UCSD-AML1 (cell line): ENCODE measurements around the gene ACTC1.

ENCODE experiments used
- DNase-seq: peaks from one replicate; lab custom pipeline; 2025; ENCODE audit not compliant: unreplicated experiment; lab: John Stamatoyannopoulos, UW

The ACTC1 gene

DNA sequence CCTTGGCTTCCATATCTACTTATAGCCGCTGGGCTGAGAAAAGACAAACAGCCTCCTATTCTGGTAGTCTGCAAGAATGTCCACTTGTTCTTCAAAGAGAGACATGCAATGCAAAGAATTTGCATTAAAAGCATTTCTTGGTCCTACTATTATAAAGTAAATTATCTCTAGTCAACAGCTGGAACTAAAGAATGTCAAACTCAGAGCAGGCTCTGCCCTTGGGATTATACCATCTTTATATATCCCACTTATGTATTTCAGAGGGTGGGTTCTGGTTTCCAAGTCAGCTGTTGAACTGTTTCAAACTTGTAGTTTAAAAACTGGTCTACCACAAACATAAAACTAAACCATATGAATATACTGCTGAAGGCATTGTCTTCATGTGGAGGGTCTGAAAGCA, 7.0 kb upstream of the ACTC1 start:
- no peak for DNase-seq

DNA sequence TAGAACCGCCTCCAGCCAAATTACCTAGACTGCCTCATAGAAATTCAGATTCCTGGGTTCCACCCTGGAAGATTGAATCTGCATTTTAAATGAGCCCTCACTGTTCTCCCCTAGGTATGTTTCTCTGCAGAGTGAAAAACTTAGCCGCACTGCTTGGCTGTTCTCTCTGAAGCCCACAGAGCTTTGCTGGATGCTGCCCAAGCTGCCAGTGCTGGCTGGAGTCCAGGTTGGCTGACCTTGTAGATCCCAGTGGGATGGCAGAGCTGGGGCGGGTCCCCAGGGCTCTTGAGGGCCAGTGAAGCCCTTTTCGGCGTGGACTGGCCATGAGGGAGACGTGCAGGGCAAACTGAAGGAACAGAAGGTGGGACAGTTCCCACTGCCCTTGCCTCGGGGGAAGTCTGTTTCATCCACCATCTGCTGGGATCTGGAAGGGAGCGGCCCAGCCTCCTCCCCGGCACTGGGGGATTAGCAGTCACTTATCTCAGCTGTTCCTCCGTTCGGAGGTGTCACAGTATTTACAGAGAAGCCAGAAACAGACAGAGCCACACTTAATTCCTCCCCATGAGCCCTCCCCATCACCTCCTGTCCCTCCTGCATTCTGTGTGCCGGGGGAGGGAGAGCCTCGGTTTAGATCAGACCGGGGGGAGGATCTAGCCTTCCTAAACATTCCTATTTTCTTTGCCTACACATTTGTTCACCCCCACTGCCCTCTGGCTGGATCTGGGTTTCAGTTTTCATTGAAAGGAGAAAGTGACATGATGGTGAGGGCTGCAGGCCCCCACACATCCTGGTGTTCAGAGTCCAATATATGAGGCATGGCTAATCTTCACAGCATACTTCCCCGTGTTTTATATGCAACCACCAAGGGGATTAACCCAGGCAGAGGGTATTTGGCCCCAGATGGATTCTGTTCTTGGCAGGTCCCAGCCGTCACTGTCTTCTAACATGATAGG, 4.1 kb upstream of the ACTC1 start:
- DNase-seq, result no peak

DNA sequence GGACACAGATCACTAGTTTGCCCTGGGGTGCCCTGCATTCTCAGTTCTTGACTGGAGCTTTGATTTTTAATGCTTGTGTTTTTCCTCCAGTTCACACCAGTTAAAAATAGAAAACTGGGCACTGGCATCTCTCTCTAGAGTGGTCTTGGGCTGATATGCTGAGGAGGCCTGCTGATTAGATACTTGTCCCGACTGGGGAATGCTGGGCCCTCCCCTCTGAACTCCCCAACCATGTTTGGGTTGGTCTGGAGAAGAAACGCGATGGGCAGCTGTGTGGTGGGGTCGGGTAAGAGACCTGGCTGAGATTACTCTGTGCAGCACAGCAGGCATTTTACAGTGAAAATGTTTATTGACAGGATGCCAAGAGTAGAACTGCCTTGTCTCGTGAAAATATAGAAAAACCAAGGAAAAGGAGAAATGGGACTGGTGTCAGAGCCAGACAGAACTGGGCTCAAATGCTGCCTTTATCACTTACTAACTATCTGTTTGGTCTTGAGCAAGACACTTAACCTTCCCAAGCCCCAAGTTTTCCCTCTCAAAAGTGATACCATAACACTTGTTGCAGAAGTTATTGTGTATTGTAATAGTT, 1.6 kb upstream of the ACTC1 start:
- no peak for DNase-seq

DNA sequence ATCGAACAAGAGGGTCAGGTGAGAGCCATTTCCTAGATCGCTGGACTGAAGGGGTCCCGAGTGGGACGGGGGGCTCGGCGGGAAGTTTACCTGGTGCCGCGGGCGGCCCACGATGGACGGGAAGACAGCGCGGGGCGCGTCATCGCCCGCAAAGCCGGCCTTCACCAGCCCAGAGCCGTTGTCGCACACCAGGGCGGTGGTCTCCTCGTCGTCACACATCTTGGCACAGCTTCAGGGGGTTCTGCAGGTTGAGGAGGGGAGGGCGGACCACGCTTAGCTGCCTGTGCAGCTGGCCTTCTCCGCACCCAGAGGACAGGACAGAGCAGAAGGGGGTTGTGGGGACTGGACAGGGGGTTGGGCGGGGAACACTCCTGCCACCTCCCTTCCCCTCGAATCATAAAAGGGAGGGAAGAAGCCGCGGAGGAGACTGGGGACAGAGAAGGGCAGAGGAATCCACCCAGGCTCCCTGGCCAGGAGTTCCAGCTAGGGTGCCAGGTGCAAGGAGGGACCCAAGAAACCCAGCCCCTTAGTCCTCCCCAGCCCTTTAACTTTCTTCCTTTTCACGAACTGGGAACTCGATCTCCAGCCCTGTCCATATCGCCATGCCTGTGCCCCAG, 651 bp downstream of the ACTC1 start:
- no peak for DNase-seq

DNA sequence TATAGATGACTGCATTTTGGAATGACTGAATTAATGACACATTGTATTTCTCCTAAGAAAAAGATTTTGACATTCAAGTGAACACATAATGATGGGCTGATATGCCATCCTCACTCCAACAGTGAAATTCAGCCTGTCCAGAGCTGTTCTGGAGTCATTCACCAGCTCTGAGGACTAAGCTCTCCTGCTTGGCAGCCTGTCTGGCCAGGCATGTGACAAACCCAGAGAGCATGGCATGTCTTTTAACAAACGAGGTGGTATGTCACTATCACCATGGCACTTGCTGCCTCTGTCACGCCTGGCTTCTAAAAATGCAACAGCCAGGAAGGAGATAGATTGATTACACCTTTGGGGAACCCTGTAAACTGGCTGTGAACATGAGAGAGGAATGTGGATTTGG, 1.4 kb downstream of the ACTC1 start:
- no peak for DNase-seq

DNA sequence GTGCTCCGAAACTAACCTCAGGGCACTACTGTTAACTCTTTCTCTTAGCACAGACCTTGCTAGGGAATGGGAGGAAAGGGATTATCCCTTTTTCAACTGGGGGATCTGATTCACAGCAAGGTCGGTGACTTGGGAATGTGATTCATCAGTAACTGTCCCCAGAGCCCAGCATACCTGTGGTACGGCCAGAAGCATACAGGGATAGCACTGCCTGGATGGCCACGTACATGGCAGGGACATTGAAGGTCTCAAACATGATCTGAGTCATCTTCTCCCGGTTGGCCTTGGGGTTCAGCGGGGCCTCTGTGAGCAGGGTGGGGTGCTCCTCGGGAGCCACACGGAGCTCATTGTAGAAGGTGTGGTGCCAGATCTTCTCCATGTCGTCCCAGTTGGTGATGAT, 2.3 kb downstream of the ACTC1 start:
- no peak for DNase-seq

DNA sequence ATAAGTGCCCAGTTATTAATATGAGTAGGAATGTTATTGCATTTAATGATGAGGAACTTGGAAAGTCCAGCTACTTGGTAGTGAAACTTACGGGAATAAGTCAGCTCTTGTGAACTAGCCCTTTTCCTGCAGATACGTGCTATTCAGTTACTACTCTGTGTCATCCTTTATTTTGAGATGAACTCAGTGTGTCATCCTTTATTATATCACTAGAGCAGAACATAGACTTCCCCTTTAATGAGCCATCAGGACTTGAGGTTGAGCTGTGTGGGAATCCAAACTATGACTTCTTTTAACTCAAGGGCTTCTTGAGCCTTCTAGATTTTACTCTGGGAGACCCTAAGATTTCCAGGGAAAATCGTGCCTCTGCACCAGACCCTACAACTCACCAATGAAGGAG, 3.6 kb downstream of the ACTC1 start:
- DNase-seq, result no peak

DNA sequence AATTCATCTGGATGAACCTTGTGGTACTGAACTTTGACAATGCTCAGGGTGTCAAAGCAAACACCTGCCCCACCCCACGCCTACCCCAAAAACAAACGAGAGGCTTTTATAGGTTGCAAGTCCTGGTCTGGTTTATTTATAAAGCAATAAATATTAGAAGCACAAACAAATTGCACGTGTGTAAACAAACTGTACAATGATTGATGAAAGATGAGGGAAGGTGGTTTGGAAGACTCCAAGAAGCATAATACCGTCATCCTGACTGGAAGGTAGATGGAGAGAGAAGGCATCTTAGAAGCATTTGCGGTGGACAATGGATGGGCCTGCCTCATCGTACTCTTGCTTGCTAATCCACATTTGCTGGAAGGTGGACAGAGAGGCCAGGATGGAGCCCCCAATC, 5.2 kb downstream of the ACTC1 start:
- DNase-seq, result no peak

DNA sequence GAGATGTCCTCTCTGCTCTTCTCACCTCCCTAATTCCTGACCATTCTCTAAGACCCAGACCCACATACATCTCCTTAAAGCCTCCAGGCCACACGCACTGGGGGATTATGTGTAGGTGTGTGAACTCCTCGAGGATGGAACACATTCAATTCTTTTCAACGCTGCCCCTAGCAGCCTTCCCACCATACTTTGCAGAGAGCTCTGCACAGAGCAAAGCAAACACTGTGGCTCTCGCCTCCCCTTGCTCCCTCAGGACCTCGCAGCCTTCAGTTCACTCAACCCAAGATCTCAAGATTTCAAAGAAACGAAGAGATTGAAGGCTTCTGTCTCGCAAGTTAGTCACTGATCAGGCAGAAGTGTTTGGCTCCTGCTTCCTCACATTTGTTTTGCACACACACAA, 6.0 kb downstream of the ACTC1 start:
- no peak for DNase-seq

DNA sequence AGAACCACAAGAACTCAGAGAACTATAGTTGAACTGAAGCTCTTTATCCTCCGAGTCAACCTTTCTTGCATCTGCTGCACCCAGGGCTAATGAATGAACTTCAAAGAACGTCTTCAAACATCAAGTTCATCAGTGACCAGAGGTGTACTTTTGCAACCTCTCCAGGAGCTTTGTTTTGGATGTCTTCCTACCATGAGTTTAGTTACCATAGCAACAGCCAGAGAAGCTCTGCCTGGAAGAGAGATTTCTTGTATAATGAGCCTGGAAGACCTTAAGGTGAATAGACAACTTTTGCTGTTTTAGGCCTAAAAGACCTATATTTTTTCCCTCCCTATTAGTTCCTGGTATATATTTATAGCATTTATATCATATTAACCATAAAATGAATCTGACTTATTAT, 9.1 kb downstream of the ACTC1 start:
- no peak for DNase-seq

DNA sequence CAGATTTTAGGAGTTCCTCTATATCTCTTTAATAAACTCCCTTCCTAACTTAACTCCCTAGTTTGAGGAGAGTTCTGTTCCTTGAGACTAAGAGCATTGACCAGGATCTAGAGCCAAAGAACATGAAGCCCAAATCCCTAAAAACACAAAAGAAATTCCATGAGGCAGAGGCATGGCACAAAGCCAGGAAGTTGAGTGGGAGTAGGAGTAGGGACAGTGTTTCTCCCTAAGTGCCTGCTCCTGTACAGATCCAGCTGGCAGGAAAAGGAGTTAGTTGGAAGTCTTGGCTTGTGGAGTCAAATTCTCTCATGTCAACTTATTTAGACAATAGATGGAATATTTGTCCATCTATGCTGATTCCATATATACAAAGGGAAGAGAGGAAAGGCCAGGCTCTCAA, 11.4 kb downstream of the ACTC1 start:
- no peak for DNase-seq

DNA sequence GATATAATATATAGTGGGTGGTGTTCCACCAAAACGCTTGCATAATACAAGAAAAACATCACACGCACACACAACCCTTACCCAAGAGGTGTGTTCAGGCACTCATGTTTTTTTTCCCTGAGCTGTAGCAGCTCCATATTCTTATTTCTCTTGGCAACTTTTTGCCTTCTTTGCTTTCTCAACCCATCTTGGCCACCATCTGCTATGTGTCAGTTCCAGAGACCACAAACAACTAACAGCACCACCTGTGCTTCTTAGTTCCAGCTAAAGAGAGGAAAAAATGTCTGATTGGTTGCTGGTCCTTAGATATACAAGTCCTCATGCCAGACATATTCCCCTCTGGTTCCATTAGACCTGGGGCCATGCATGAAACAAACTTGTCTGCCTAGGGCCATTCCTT, 11.9 kb downstream of the ACTC1 start:
- no peak for DNase-seq

DNA sequence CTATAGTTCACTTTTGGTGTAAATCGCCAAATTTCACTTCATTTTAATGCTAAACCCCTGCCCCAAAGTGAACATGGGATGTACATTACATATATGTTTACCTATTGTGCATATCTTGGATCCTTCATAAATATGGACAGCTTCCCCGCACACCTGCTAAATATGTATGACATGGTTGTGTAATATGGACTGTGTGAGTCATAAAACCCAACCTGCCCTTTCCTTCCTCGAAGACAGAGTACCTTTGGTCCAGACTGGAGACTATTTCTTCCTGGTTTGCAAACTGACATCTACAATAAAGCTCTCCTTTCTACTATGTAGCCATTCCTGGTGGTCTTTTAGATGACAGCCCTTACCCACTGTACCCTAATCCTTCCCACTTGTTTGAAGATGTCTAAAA, 12.4 kb downstream of the ACTC1 start:
- no peak for DNase-seq

DNA sequence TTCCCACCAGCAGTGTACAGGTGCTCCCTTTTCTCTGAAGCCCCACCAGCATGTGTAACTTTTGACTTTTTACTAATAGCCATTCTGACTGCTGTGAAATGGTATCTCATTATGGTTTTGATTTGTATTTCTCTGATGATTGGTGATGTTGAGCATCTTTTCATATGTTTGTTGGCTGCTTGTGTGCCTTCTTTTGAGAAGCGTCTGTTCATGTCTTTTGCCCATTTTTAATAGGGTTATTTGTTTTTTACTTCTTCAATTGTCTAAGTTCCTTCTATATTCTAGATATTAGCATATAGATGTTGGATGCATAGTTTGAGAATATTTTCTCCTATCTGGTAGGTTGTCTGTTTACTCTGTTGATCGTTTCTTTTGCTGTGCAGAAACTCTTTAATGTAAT, 14.6 kb downstream of the ACTC1 start:
- DNase-seq, result no peak

DNA sequence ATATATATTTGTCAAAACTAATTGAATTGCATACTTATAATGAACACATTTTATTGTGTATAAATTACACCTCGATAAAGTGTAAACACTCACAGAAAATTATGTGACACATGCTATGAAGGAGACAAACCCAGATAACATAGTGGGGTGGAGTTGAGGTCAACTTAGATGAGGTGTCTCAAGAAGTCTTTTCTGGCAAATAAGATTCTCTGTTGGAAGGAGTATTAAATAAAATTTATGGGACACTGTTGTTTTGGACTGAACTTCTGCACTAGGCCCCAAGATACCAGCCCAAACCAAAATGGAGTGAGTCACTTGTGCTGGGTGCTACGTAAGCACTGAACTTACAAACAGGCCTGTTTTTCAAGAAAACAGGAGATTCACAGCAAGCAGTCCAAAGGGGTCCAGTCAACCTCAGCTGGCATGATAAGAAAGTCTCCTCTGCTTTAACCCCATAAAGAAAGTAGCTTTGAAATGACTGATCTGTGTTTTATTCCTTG, 18.7 kb downstream of the ACTC1 start:
- no peak for DNase-seq

DNA sequence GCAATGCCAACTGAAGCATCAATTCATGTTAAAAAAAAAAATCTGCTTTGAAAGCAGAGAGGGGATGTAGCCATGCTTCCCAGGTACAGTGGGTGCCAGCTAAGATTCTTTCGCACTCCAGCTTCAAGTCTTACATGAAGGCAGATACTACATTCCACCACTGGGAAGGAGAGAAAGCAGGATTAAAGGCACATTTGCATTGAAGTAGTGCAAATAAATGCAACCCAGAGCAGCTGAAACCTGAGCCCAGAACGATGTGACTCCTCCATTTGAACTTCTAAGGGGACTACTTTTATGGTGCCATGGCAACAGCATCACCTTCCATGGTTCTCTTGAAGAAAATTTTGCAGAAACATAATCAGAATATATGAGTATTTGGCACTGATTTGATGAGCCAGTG, 21.4 kb downstream of the ACTC1 start:
- no peak for DNase-seq

DNA sequence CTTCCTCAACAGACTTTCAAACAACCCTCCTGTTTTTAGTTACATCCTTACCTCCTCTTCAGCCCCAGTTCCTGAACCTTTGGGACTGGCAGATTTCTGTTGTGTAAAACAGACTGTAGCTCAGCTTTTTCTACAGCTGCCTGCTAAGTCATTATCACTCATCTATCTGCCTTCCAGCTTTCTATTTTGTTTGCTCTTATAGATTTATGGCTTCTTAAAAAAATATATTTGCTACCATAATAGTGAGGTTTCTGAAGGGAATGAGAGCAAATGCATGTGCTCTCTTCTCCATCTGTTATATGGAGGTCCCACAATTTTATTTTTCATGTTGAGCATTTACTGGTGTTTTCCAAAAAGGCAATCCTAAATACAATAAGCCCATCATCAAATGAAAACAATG, 22.3 kb downstream of the ACTC1 start:
- no peak for DNase-seq

DNA sequence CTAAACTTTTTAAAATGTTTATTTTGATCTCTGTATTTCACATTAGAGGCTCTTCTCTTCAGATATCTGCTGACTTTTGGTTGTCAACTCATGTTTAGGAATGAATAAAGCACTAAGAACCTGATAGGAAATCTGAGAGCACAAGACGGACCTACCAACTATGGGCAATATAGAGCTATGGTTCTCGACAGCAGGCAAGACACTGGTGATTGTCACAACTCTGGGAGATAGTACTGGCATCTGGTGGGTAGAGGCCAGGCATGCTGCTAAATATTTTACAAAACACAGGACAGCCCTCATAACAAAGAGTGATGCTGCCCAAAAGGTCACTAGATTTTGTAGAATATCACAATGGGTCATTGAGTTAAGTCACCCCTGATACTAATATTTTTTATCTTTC, 23.0 kb downstream of the ACTC1 start:
- DNase-seq, result no peak

DNA sequence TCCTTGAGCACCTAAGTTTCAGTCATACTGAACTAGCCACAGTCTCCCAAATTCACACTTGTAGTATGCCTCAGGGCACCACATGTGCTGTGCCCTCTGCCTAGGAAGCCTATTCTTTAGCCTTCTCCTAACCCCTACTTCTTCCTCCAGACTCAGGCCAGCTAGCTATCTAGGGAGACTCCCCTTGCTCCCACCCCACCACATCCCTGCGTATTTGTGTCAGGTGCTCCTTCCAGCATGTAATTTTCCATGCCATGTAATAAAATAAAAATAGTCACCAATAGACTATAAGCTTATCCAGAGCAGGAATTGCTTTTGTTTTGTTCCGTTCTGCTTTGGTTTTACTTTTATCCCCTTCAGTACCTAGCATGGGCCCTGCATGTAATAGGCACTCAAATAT, 25.6 kb downstream of the ACTC1 start:
- DNase-seq, result no peak

DNA sequence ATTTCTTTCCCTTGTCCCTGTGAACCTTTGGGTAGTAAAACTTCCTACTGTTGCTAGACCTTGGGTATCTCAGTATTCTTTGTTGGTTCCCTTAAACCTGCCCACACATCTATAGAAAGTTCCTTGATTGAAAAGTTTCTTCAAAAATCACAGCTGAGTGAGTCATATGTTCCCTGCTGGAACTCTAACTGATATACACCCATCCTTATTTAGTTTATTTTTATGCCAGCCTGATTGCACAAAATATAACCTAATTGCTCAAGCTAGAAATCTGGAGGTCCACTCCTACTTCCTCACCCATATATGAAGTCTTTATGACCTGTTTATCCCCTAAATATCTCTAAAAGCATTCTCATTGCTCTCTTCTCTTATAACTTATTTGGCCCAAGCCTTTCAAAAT, 26.8 kb downstream of the ACTC1 start:
- no peak for DNase-seq

DNA sequence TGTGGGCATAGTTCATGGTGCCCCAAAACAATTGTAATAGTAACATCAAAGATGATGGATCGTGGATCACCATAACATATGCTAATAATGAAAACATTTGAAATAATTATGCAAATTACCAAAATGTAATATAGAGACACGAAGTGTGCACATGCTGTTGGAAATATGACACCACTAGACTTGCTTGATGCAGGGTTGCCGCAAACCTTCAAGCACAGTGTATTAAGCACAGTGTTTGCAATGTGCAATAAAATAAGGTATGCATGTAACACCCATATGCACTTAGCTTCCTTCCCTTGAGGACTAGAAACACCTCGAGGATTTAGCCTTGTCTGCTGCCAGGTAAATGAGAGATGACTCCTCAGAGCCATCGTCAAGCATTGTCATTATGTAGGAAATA, 29.6 kb downstream of the ACTC1 start:
- no peak for DNase-seq

DNA sequence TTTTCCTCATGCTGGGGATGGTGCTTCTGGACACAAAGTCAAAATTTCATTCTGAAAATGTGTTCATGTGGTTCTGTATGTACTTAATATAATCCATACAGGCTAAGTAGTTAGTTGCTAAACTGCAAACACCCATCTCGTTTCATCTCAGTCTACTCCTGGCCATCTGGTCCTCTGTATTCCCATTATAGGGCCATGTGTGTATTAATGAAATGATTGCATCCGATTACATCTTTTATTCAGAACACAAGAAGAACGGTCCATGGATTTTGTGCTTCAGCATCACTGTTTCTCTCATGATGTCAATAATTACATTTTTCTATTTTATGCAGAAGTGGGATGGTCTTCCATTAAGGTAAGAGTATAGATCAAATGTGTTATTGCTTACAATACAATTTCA, 34.4 kb downstream of the ACTC1 start:
- DNase-seq, result no peak
